ENCODE results near the gene ZBTB22. TPM values are rescaled to one million over a fixed set of nuclear protein-coding genes. Genes with fewer than 3 reads are reported as not detected.
A peak's percentile ranks its signal among the peaks of the same experiment; 100 is the strongest.

The ZBTB22 gene
- total RNA-seq, 4 donors from 2014 or later: 17.9 to 30.3 (median 26.3) TPM

GRCh38 chr6:33306356-33306755 lies 11.2 kb downstream of the ZBTB22 start:
- TF ChIP-seq CTCF (IDR thresholded peaks at IDR 0.05): no peak
- no peak for TF ChIP-seq POLR2A (IDR thresholded peaks at IDR 0.05)
- intact Hi-C loops (cut with DNase I): no loop called here
- WGBS, 2 donors: 87 to 91% methylated on average over 4 of the region's 4 CpGs
- H3K4me3 ChIP-seq (replicated peaks in 1 of 3): no peak overlapping the region
- H3K27me3 ChIP-seq: no peaks in the 10 kb centered on the region
- no peak overlapping the region for H3K27ac ChIP-seq
- no peak for DNase-seq
- peaks cover 0 to 2% of the 10 kb centered on the region in 2 donors for H3K4me1 ChIP-seq
- no peaks in the 10 kb centered on the region for H3K9me3 ChIP-seq
- peaks cover 8 to 26% of the 10 kb centered on the region in 2 donors for H3K36me3 ChIP-seq

- H3K27ac ChIP-seq: peak overlapping the region in 1 of 3 donors; percentile 10
- H3K4me3 ChIP-seq (replicated peaks in 1 of 3): no peak overlapping the region
- intact Hi-C loops (cut with DNase I): no loop called here
- no peak for DNase-seq
- H3K4me1 ChIP-seq: peaks cover 5 to 12% of the 10 kb centered on the region in 2 donors
- TF ChIP-seq CTCF (IDR thresholded peaks at IDR 0.05) (no peak), POLR2A (IDR thresholded peaks at IDR 0.05) (no peak)
- no peaks in the 10 kb centered on the region for H3K27me3 ChIP-seq
- peaks cover 8 to 26% of the 10 kb centered on the region in 2 donors for H3K36me3 ChIP-seq
- H3K9me3 ChIP-seq: no peaks in the 10 kb centered on the region
- 84 to 88% methylated on average over 8 of the region's 8 CpGs for WGBS, 2 donors
Measured at GRCh38 chr6:33305052-33305451, 12.5 kb downstream of the ZBTB22 start.

- Histone ChIP-seq H3K4me3 (replicated peaks in 1 of 3) (no peak overlapping the region), H3K36me3 (peaks cover 8 to 26% of the 10 kb centered on the region in 2 donors), H3K4me1 (peaks cover 7 to 13% of the 10 kb centered on the region in 2 donors), H3K27me3 (no peaks in the 10 kb centered on the region), H3K27ac (no peak overlapping the region), H3K9me3 (no peaks in the 10 kb centered on the region)
- WGBS, 2 donors: 93 to 96% methylated on average over 3 to 9 of the region's 16 CpGs
- intact Hi-C loops (cut with DNase I): no loop called here
- DNase-seq: no peak
- TF ChIP-seq CTCF (IDR thresholded peaks at IDR 0.05) (no peak), POLR2A (IDR thresholded peaks at IDR 0.05) (no peak)
Measured at GRCh38 chr6:33304216-33304615, 13.3 kb downstream of the ZBTB22 start.

GRCh38 chr6:33301877-33302276 lies 15.7 kb downstream of the ZBTB22 start:
- TF ChIP-seq CTCF (IDR thresholded peaks at IDR 0.05): no peak
- TF ChIP-seq POLR2A (IDR thresholded peaks at IDR 0.05): no peak
- intact Hi-C loops (cut with DNase I): no loop called here
- H3K9me3 ChIP-seq: no peaks in the 10 kb centered on the region
- DNase-seq: no peak
- H3K27ac ChIP-seq: no peak overlapping the region
- no peak overlapping the region for H3K4me3 ChIP-seq (replicated peaks in 1 of 3)
- peaks cover 7 to 21% of the 10 kb centered on the region in 2 donors for H3K4me1 ChIP-seq
- WGBS, 2 donors: 82 to 95% methylated on average over 3 of the region's 3 CpGs
- H3K27me3 ChIP-seq: no peaks in the 10 kb centered on the region
- peaks cover 8 to 26% of the 10 kb centered on the region in 2 donors for H3K36me3 ChIP-seq

- Histone ChIP-seq H3K27me3 (no peaks in the 10 kb centered on the region), H3K4me1 (peaks cover 7 to 21% of the 10 kb centered on the region in 2 donors), H3K27ac (peak overlapping the region; percentile 95 to 97 (median 96)), H3K9me3 (no peaks in the 10 kb centered on the region), H3K36me3 (peaks cover 7 to 35% of the 10 kb centered on the region in 2 donors), H3K4me3 (replicated peaks in 1 of 3) (peak overlapping the region; percentile 4 to 94 (median 67))
- intact Hi-C loops (cut with DNase I): no loop called here
- TF ChIP-seq POLR2A (IDR thresholded peaks at IDR 0.05) (peak; percentile 17 to 83), CTCF (IDR thresholded peaks at IDR 0.05) (peak; percentile 34 to 70 (median 60))
- peak; percentile 92 for DNase-seq
- WGBS, 2 donors: 0% methylated on average over 28 to 40 of the region's 54 CpGs
Measured at GRCh38 chr6:33299237-33299944, 18.2 kb downstream of the ZBTB22 start.
